Left ventricle myocardium inferior (tissue), 1 donor: ENCODE data around the gene SAP25. TPM values are rescaled to one million over a fixed set of nuclear protein-coding genes. Genes with fewer than 3 reads are reported as not detected.

ENCODE experiments used
- DNase-seq: peaks from one replicate; pipeline ENCODE4 v3.0.0-alpha.2; 2020
- H3K27ac ChIP-seq: fragments of 200-600 bp; replicated peaks from 2 replicates; pipeline ENCODE4 v1.8.0; 2021
- H3K27me3 ChIP-seq: fragments of 200-600 bp; 2 replicates; pipeline ENCODE4 v1.8.0; 2021; ENCODE audit warnings: low read depth
- H3K36me3 ChIP-seq: fragments of 200-600 bp; 2 replicates; pipeline ENCODE4 v1.8.0; 2021
- H3K4me1 ChIP-seq: fragments of 200-600 bp; 2 replicates; pipeline ENCODE4 v1.8.0; 2021
- H3K4me3 ChIP-seq: fragments of 200-600 bp; 2 replicates; pipeline ENCODE4 v1.8.0; 2021; ENCODE audit warnings: mild to moderate bottlenecking, moderate library complexity
- H3K9me3 ChIP-seq: fragments of 200-600 bp; replicated peaks from 2 replicates; pipeline ENCODE4 v1.8.0; 2021
- CTCF ChIP-seq: fragments of 200-600 bp; IDR thresholded peaks from 2 replicates; pipeline ENCODE4 v1.8.0; 2021; ENCODE audit warnings: antibody characterized with exemption, mild to moderate bottlenecking, borderline replicate concordance
- intact Hi-C: fragments of 100-400 bp; cut with micrococcal nuclease; formaldehyde crosslinking; loops from one replicate; pipeline ENCODE4 v1.11.0; 2022
- total RNA-seq: library from RNA; stranded (reverse); fragmentation: NEBNext Ultra II Directional; extraction: Animal tissue kit (Norgen Biotek cat#: 25700); gene quantifications from one replicate; pipeline ENCODE4 v1.2.1, GENCODE V29; 2021
- donor health status: DM: no; HTN: yes; CAD: no; lungs with severe emphysema.

The SAP25 gene
- total RNA-seq, 1 donor from 2014 or later = 1.1 TPM

- Histone ChIP-seq H3K36me3 (no peaks in the 10 kb centered on the region), H3K9me3 (no peaks in the 10 kb centered on the region), H3K27ac (peak overlapping the region; percentile 80), H3K4me3 (peak overlapping the region; percentile 56), H3K4me1 (peaks cover 28% of the 10 kb centered on the region), H3K27me3 (no peaks in the 10 kb centered on the region)
- intact Hi-C loops = no loop called here
- DNase-seq = no peak
- TF ChIP-seq CTCF = no peak
Observed at GRCh38 chr7:100590077-100590737, 16.5 kb upstream of the SAP25 start.

- H3K36me3 ChIP-seq = no peaks in the 10 kb centered on the region
- H3K4me1 ChIP-seq = peaks cover 35% of the 10 kb centered on the region
- H3K9me3 ChIP-seq = no peaks in the 10 kb centered on the region
- TF ChIP-seq CTCF = no peak
- H3K4me3 ChIP-seq = peak overlapping the region; percentile 56
- H3K27ac ChIP-seq = peak overlapping the region; percentile 80
- H3K27me3 ChIP-seq = no peaks in the 10 kb centered on the region
- DNase-seq = no peak
- intact Hi-C loops = loop anchor here (10.0 kb wide), 1 partner anchor 105 kb away; the partner anchor contains the start of gene GIGYF1
Observed at GRCh38 chr7:100589341-100589947, 15.7 kb upstream of the SAP25 start.

GRCh38 chr7:100588438-100588837 lies 14.7 kb upstream of the SAP25 start:
- no peak for DNase-seq
- peak; percentile 40 for TF ChIP-seq CTCF
- no peaks in the 10 kb centered on the region for H3K36me3 ChIP-seq
- intact Hi-C loops = loop anchor here (10.0 kb wide), 1 partner anchor 106 kb away; the partner anchor contains the start of gene GIGYF1
- peaks cover 45% of the 10 kb centered on the region for H3K4me1 ChIP-seq
- H3K27me3 ChIP-seq = no peaks in the 10 kb centered on the region
- no peak overlapping the region for H3K27ac ChIP-seq
- H3K4me3 ChIP-seq = no peak overlapping the region
- H3K9me3 ChIP-seq = no peaks in the 10 kb centered on the region

GRCh38 chr7:100586266-100587025 lies 12.7 kb upstream of the SAP25 start, which contains the start of gene FBXO24:
FBXO24 (plus strand) TSS chr7:100586328; CDS start chr7:100586626, 298 bp downstream.
- intact Hi-C loops = loop anchor here (10.0 kb wide), 1 partner anchor 108 kb away; the partner anchor contains the start of gene GIGYF1
- no peaks in the 10 kb centered on the region for H3K9me3 ChIP-seq
- DNase-seq = peak; percentile 100
- H3K27ac ChIP-seq = peak within 1 kb of the TSS; percentile 98
- peak within 1 kb of the TSS; percentile 100 for H3K4me3 ChIP-seq
- H3K36me3 ChIP-seq = peaks cover 12% of the 10 kb centered on the region
- H3K4me1 ChIP-seq = peaks cover 65% of the 10 kb centered on the region
- TF ChIP-seq CTCF = no peak
- H3K27me3 ChIP-seq = no peaks in the 10 kb centered on the region

GRCh38 chr7:100585511-100586265 lies 12.0 kb upstream of the SAP25 start, which contains the start of gene LRCH4:
LRCH4 (minus strand) TSS chr7:100586129; CDS start chr7:100586100, 29 bp downstream.
- Histone ChIP-seq H3K27me3 (no peaks in the 10 kb centered on the region), H3K4me3 (peak within 1 kb of the TSS; percentile 100), H3K27ac (peak within 1 kb of the TSS; percentile 98), H3K36me3 (peaks cover 20% of the 10 kb centered on the region), H3K4me1 (peaks cover 64% of the 10 kb centered on the region), H3K9me3 (no peaks in the 10 kb centered on the region)
- DNase-seq = no peak
- intact Hi-C loops = loop anchor here (10.0 kb wide), 1 partner anchor 109 kb away; the partner anchor contains the start of gene GIGYF1
- TF ChIP-seq CTCF = no peak
